RWPE1 (cell line): ENCODE measurements around the gene STPG1.

ENCODE experiments used
- CTCF ChIA-PET: fragments of 350-600 bp; sonication (Branson Sonifier 250); formaldehyde crosslinking; extraction: SDS; loops from one replicate; lab custom pipeline; 2021; lab: Yijun Ruan, JAX
- POLR2A ChIA-PET: fragments of 400-600 bp; formaldehyde crosslinking; extraction: SDS; loops from one replicate; lab custom pipeline; 2020; ENCODE audit warnings: antibody characterized with exemption; ENCODE audit not compliant: low non-redundant PET; lab: Yijun Ruan, JAX
- DNase-seq: peaks from one replicate; pipeline ENCODE4 v3.0.0; 2012; ENCODE audit warnings: low spot score
- H3K27ac ChIP-seq: fragments of 450-650 bp; 2 replicates; pipeline ENCODE4 v1.5.1; 2017
- TF ChIP-seq, protein P1 (sequence below): fragments of 450-650 bp; conservative IDR thresholded peaks from 2 replicates; pipeline ENCODE4 v1.5.1; 2017; ENCODE audit warnings: low read depth, mild to moderate bottlenecking

STPG1 gene

GRCh38 chr1:24331961-24332673, 81.5 kb downstream of the STPG1 start:
- DNase-seq = no peak
- H3K27ac ChIP-seq = no peak overlapping the region
- TF ChIP-seq, protein P1, sequence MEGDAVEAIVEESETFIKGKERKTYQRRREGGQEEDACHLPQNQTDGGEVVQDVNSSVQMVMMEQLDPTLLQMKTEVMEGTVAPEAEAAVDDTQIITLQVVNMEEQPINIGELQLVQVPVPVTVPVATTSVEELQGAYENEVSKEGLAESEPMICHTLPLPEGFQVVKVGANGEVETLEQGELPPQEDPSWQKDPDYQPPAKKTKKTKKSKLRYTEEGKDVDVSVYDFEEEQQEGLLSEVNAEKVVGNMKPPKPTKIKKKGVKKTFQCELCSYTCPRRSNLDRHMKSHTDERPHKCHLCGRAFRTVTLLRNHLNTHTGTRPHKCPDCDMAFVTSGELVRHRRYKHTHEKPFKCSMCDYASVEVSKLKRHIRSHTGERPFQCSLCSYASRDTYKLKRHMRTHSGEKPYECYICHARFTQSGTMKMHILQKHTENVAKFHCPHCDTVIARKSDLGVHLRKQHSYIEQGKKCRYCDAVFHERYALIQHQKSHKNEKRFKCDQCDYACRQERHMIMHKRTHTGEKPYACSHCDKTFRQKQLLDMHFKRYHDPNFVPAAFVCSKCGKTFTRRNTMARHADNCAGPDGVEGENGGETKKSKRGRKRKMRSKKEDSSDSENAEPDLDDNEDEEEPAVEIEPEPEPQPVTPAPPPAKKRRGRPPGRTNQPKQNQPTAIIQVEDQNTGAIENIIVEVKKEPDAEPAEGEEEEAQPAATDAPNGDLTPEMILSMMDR = no peak
- POLR2A ChIA-PET = no interaction called here
- CTCF ChIA-PET = interaction anchor here (0.5 kb wide), 2 partner anchors 130 to 489 kb away, joined by 3 to 4 read pairs; no protein-coding TSS in a partner anchor

GRCh38 chr1:24329797-24330543, 83.6 kb downstream of the STPG1 start:
- POLR2A ChIA-PET = no interaction called here
- peak overlapping the region; percentile 73 for H3K27ac ChIP-seq

GRCh38 chr1:24329331-24329730, 84.3 kb downstream of the STPG1 start:
- no peak for DNase-seq
- TF ChIP-seq, protein P1 = no peak
- H3K27ac ChIP-seq = peak overlapping the region; percentile 68
- ChIA-PET POLR2A (no interaction called here), CTCF (no interaction called here)

More at GRCh38 chr1:24329797-24330543, 83.6 kb downstream of the STPG1 start:
- CTCF ChIA-PET = interaction anchor here (0.6 to 1.2 kb wide), 3 partner anchors 61 to 269 kb away, joined by 3 to 6 read pairs (median 4); no protein-coding TSS in a partner anchor
- TF ChIP-seq, protein P1 = no peak
- no peak for DNase-seq

GRCh38 chr1:24327891-24328290, 85.7 kb downstream of the STPG1 start:
- CTCF ChIA-PET = no interaction called here
- DNase-seq = no peak
- POLR2A ChIA-PET = no interaction called here

DNA sequence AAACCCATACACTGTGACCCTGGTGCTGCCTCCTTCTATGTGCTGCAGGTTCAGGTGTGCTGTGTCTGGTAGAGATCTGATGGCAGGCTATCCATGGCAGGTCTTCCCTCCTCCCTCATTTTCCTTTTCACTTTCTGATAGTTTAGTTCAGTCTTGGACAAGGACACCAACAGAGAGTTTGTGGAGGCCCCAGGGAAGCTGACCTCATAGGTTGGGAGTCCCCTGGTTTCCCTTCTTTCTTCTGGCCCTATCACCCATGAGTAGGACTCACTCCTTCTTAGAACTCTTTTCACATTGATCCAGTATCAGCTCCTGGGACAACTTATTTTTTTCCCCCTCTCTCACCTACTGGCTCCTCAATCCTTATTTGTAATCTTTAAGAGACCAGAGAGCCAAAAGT, 86.1 kb downstream of the STPG1 start:
- TF ChIP-seq, protein P1 = no peak
- no peak overlapping the region for H3K27ac ChIP-seq
- ChIA-PET CTCF (no interaction called here), POLR2A (no interaction called here)
- DNase-seq = no peak

More at GRCh38 chr1:24327891-24328290, 85.7 kb downstream of the STPG1 start:
- H3K27ac ChIP-seq = no peak overlapping the region
- TF ChIP-seq, protein P1 = no peak

DNA sequence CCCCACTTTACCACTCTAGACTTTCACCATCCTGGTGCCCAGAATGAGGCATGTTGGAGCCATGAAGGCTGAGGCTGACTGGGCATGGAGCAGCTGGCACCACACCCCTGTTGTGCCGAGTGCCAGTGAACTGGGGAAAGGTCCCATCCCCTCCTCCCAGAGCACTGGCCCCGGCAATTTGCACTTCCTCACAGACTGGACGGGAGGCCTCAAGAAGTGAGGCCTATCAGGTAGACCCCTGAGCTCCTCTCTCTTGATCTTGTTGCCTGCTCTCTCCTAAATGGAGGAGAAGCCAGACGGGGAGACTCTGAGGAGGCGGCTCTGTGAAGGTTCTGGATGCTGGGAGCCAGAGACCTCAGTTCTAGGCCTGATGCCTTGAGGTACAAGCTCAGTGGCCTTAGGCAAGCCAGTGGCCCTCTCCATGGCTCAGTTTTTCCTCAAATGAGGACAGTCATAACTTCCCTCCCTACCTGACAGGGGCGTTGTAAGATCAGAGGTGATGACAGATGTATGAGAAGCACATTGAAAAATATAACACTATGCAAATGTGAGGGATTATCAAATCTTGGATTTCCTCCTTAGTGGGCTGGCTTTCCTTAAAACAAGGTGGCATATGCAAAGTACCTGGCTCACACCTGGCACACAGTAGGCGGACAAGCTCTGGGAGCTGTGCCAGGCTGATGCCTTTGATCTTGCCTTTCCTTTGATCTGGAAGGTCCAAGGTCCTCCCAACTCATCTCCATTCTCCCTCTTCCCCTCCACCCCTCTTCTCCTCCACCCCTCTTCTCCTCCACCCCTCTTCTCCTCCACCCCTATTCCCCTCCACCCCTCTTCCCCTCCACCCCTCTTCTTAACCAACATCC, 87.8 kb downstream of the STPG1 start:
- CTCF ChIA-PET = interaction anchor here (0.6 to 1.0 kb wide), 2 partner anchors 21 to 65 kb away, joined by 3 to 5 read pairs; no protein-coding TSS in a partner anchor
- H3K27ac ChIP-seq = no peak overlapping the region
- TF ChIP-seq, protein P1 = no peak
- DNase-seq = no peak
- POLR2A ChIA-PET = no interaction called here
